ENCODE measurements around the gene IFRD2.
"Not testable (repeated sequence)": the region's sequence is repeated elsewhere in the genome, so short reads cannot be mapped to it uniquely, and the experiment has no call there.

Gene IFRD2

DNA sequence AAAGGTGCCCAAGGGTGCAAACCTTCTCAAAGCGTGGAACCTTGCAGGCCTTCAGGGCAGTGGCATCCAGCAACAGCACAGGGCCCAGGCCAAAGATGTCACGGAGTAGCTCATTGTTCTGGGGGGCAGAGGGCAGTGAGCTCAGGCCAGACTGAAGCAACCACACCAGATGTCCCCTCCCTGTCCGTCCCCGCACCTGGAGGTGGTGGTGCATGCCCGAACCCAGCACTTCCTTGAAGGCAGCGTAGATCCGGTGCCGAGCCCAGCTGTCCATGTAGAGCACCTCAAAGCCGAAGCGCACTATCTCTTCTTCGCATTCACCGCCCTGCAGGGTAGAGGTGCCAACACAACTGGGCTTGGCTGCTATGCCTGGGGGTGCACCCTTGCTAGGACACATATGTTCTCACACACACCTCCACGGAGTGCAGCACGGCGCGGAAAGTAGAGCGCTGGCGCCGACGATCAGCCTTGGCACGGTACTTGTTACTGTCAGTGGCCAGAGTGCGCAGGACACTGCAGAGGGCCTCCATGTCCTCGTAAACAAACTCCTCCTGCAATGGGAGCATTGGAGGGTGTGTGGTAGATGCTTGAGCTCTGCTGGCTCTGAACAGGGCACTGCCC is 3.7 kb downstream of the IFRD2 start:
- Histone ChIP-seq H3K9me2 (replicated peaks; ENCODE audit: low read depth, low read length) (no peaks in the 10 kb centered on the region), H3K4me1 (ENCODE audit: insufficient read depth, low read length, poor library complexity, severe bottlenecking) (peaks cover 18% of the 10 kb centered on the region), H3K36me3 (ENCODE audit: insufficient read depth, low read length) (peaks cover 12% of the 10 kb centered on the region; the same call in 1 of the 2 replicates), H3K4me2 (ENCODE audit: low read depth, low read length, poor library complexity, severe bottlenecking) (no peak overlapping the region), H3K4me3 (ENCODE audit: low read length, poor library complexity, severe bottlenecking) (no peak overlapping the region), H3K79me2 (ENCODE audit: insufficient read depth, low read length) (peaks cover 26% of the 10 kb centered on the region), H3K9me3 (ENCODE audit: insufficient read depth, low read depth, low read length) (no peaks in the 10 kb centered on the region), H4K20me1 (ENCODE audit: insufficient read depth, low read length, poor library complexity, severe bottlenecking) (peaks cover 3% of the 10 kb centered on the region), H2AFZ (ENCODE audit: low read length) (no peak overlapping the region), H3F3A (ENCODE audit: low read depth) (no peaks in the 10 kb centered on the region), H3K27me3 (ENCODE audit: insufficient read depth, low read length, poor library complexity, severe bottlenecking) (no peaks in the 10 kb centered on the region), H3K9ac (ENCODE audit: low read depth, low read length, poor library complexity, severe bottlenecking) (no peak overlapping the region)
- TF ChIP-seq EZH2phosphoT487 (IDR thresholded peaks at IDR 0.05; ENCODE audit: borderline replicate concordance): no peak
- TF ChIP-seq, protein P1, sequence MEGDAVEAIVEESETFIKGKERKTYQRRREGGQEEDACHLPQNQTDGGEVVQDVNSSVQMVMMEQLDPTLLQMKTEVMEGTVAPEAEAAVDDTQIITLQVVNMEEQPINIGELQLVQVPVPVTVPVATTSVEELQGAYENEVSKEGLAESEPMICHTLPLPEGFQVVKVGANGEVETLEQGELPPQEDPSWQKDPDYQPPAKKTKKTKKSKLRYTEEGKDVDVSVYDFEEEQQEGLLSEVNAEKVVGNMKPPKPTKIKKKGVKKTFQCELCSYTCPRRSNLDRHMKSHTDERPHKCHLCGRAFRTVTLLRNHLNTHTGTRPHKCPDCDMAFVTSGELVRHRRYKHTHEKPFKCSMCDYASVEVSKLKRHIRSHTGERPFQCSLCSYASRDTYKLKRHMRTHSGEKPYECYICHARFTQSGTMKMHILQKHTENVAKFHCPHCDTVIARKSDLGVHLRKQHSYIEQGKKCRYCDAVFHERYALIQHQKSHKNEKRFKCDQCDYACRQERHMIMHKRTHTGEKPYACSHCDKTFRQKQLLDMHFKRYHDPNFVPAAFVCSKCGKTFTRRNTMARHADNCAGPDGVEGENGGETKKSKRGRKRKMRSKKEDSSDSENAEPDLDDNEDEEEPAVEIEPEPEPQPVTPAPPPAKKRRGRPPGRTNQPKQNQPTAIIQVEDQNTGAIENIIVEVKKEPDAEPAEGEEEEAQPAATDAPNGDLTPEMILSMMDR (conservative IDR thresholded peaks at IDR 0.05; ENCODE audit: low read length): no peak

DNA sequence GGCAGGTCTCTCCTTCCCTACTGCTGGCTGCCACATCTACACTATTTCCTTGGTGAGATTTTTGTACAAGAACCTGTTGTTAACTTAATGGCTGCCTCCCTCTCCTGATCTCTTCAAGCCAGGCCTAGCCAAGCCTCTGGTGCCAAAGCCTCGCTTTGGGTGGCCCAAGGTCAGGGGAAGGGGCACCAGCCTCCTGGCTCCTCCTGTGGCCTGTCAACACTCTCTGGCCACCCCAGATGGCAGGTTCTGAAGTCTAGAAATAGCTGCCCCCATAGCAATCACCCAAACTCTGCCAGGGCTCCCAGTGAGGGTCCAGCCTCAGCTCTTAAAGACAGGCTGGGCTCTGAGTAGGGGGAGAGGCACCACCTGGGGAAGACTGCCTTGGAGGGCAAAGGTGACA is 5.0 kb downstream of the IFRD2 start:
- TF ChIP-seq, protein P1 (conservative IDR thresholded peaks at IDR 0.05; ENCODE audit: low read length): no peak
- no peak for TF ChIP-seq EZH2phosphoT487 (IDR thresholded peaks at IDR 0.05; ENCODE audit: borderline replicate concordance)
- Histone ChIP-seq H3K4me1 (ENCODE audit: insufficient read depth, low read length, poor library complexity, severe bottlenecking) (peaks cover 13% of the 10 kb centered on the region), H3K79me2 (ENCODE audit: insufficient read depth, low read length) (peaks cover 26% of the 10 kb centered on the region), H2AFZ (ENCODE audit: low read length) (no peak overlapping the region), H3K36me3 (ENCODE audit: insufficient read depth, low read length) (peaks cover 12% of the 10 kb centered on the region; the same call in 1 of the 2 replicates), H3K9me3 (ENCODE audit: insufficient read depth, low read depth, low read length) (no peaks in the 10 kb centered on the region), H4K20me1 (ENCODE audit: insufficient read depth, low read length, poor library complexity, severe bottlenecking) (peaks cover 3% of the 10 kb centered on the region), H3F3A (ENCODE audit: low read depth) (no peaks in the 10 kb centered on the region), H3K9me2 (replicated peaks; ENCODE audit: low read depth, low read length) (no peaks in the 10 kb centered on the region), H3K9ac (ENCODE audit: low read depth, low read length, poor library complexity, severe bottlenecking) (no peak overlapping the region), H3K27me3 (ENCODE audit: insufficient read depth, low read length, poor library complexity, severe bottlenecking) (no peaks in the 10 kb centered on the region), H3K4me3 (ENCODE audit: low read length, poor library complexity, severe bottlenecking) (no peak overlapping the region), H3K4me2 (ENCODE audit: low read depth, low read length, poor library complexity, severe bottlenecking) (no peak overlapping the region)

DNA sequence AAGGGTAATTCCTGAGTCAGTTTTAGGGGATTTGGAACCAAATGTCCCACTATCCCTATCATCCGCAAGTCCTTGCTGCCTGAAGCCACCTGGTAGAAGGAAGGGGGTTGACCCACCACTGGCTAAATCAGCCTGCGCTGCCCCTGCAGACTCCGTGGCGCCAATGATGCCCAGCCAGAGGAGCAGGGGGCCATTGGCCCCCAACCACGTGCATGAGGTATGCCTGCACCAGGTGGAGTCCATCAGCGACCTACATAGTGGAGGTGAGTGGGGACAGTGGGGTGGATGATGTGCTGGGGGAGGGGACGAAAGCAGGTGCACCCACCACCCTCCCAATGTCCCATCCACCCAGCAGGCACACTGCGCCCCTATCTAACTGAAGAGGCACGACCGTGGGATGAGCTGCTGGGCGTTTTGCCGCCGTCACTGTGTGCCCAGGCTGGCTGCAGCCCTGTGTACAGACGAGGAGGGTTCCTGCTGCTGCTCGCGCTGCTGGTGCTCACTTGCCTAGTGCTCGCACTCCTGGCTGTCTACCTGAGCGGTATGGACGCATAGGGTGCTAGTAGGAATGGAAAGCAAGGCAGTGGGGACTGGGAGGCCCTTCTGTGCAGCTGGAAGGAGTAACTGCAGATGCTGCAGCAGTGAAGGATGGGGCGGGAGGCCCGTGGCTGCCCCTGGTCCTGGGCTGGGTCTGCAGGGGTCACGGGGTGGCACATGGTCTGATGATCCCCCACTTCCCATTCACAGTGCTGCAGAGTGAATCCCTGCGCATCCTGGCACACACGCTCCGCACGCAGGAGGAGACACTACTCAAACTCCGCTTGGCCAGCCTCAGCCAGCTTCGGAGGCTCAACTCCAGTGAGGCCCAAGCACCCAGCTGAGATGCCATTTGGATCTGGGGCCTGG is 5.7 kb downstream of the IFRD2 start:
- H4K20me1 ChIP-seq (ENCODE audit: insufficient read depth, low read length, poor library complexity, severe bottlenecking): peaks cover 3% of the 10 kb centered on the region
- H3F3A ChIP-seq (ENCODE audit: low read depth): no peaks in the 10 kb centered on the region
- H3K36me3 ChIP-seq (ENCODE audit: insufficient read depth, low read length): peaks cover 12% of the 10 kb centered on the region; the same call in 1 of the 2 replicates
- H3K27me3 ChIP-seq (ENCODE audit: insufficient read depth, low read length, poor library complexity, severe bottlenecking): no peaks in the 10 kb centered on the region
- H3K9ac ChIP-seq (ENCODE audit: low read depth, low read length, poor library complexity, severe bottlenecking): no peak overlapping the region
- H3K4me3 ChIP-seq (ENCODE audit: low read length, poor library complexity, severe bottlenecking): no peak overlapping the region
- peaks cover 12% of the 10 kb centered on the region for H3K4me1 ChIP-seq (ENCODE audit: insufficient read depth, low read length, poor library complexity, severe bottlenecking)
- H3K9me3 ChIP-seq (ENCODE audit: insufficient read depth, low read depth, low read length): no peaks in the 10 kb centered on the region
- TF ChIP-seq EZH2phosphoT487 (IDR thresholded peaks at IDR 0.05; ENCODE audit: borderline replicate concordance): no peak
- TF ChIP-seq, protein P1 (conservative IDR thresholded peaks at IDR 0.05; ENCODE audit: low read length): no peak
- H3K9me2 ChIP-seq (replicated peaks; ENCODE audit: low read depth, low read length): no peaks in the 10 kb centered on the region
- H2AFZ ChIP-seq (ENCODE audit: low read length): no peak overlapping the region
- H3K79me2 ChIP-seq (ENCODE audit: insufficient read depth, low read length): peaks cover 20% of the 10 kb centered on the region
- H3K4me2 ChIP-seq (ENCODE audit: low read depth, low read length, poor library complexity, severe bottlenecking): no peak overlapping the region

DNA sequence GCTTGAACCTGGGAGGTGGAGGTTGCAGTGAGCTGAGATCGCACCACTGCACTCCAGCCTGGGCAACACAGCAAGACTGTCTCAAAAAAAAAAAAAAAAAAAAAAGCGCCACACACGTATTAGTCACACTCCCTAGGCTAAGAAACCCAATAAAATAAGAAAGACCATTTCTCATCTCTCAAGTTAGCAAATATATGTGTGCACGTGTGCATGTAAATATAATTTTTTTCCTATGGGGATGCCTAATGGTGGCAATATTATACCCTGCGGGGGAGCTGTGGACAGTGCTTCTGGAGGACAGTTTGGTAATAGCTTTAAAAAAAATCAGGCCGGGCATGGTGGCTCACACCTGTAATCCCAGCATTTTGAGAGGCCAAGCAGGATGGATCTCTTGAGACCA is 8.1 kb downstream of the IFRD2 start:
- H3K27me3 ChIP-seq (ENCODE audit: insufficient read depth, low read length, poor library complexity, severe bottlenecking); H3K9me3 ChIP-seq (ENCODE audit: insufficient read depth, low read depth, low read length); H3F3A ChIP-seq (ENCODE audit: low read depth); H3K9ac ChIP-seq (ENCODE audit: low read depth, low read length, poor library complexity, severe bottlenecking); H3K4me3 ChIP-seq (ENCODE audit: low read length, poor library complexity, severe bottlenecking); H4K20me1 ChIP-seq (ENCODE audit: insufficient read depth, low read length, poor library complexity, severe bottlenecking); H3K79me2 ChIP-seq (ENCODE audit: insufficient read depth, low read length); H3K4me2 ChIP-seq (ENCODE audit: low read depth, low read length, poor library complexity, severe bottlenecking); H3K9me2 ChIP-seq (replicated peaks; ENCODE audit: low read depth, low read length); H2AFZ ChIP-seq (ENCODE audit: low read length); H3K4me1 ChIP-seq (ENCODE audit: insufficient read depth, low read length, poor library complexity, severe bottlenecking): not testable (repeated sequence)
- peaks cover 12% of the 10 kb centered on the region; the same call in 1 of the 2 replicates for H3K36me3 ChIP-seq (ENCODE audit: insufficient read depth, low read length)

Data from Loucy (cell line).